ENCODE data around the gene MPL. TPM values are rescaled to one million over a fixed set of nuclear protein-coding genes. Genes with fewer than 3 reads are reported as not detected.

MPL gene
- total RNA-seq, 1 experiment from 2014 or later, result 0.15 TPM

DNA sequence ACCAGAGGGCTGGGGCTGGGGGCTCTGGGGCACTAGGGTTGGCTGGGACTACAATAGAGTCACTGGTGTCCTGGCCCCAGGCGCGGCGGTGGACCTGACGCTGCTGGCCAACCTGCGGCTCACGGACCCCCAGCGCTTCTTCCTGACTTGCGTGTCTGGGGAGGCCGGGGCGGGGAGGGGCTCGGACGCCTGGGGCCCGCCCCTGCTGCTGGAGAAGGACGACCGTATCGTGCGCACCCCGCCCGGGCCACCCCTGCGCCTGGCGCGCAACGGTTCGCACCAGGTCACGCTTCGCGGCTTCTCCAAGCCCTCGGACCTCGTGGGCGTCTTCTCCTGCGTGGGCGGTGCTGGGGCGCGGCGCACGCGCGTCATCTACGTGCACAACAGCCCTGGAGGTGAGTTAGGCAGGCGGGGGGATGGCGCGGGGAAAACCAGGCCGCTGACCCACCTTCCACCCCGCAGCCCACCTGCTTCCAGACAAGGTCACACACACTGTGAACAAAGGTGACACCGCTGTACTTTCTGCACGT lies 32.8 kb upstream of the MPL start:
- Mint-ChIP-seq H3K27ac (no peak overlapping the region), H3K9me3 (no peaks in the 10 kb centered on the region), H3K4me3 (no peak overlapping the region), H3K27me3 (ENCODE audit: low read depth) (no peaks in the 10 kb centered on the region; the same call in 1 of the 2 replicates), H3K36me3 (no peaks in the 10 kb centered on the region), H3K4me1 (peaks cover 1% of the 10 kb centered on the region; the same call in 1 of the 2 replicates)
- DNase-seq (ENCODE audit: low spot score) (no peak), ATAC-seq (no peak)
- CTCF ChIA-PET, result no interaction called here
- POLR2A ChIA-PET, result no interaction called here
- TF ChIP-seq FOXJ3 (CRISPR knock-in tag; IDR thresholded peaks at IDR 0.05; ENCODE audit: borderline replicate concordance) (no peak), FOXK1 (CRISPR knock-in tag; IDR thresholded peaks at IDR 0.05) (no peak), ESRRA (CRISPR knock-in tag; IDR thresholded peaks at IDR 0.05; ENCODE audit: borderline replicate concordance) (no peak), CBFB (CRISPR knock-in tag; IDR thresholded peaks at IDR 0.05; ENCODE audit: low read depth) (no peak), NFATC4 (CRISPR knock-in tag; IDR thresholded peaks at IDR 0.05) (no peak), ERG (CRISPR knock-in tag; IDR thresholded peaks at IDR 0.05) (no peak), FOXP1 (CRISPR knock-in tag; IDR thresholded peaks at IDR 0.05; ENCODE audit: borderline replicate concordance) (no peak), AR (CRISPR knock-in tag; IDR thresholded peaks at IDR 0.05) (no peak), NFE2L1 (CRISPR knock-in tag; IDR thresholded peaks at IDR 0.05) (no peak), ATF1 (CRISPR knock-in tag; IDR thresholded peaks at IDR 0.05) (no peak)
- TF ChIP-seq, protein P1, sequence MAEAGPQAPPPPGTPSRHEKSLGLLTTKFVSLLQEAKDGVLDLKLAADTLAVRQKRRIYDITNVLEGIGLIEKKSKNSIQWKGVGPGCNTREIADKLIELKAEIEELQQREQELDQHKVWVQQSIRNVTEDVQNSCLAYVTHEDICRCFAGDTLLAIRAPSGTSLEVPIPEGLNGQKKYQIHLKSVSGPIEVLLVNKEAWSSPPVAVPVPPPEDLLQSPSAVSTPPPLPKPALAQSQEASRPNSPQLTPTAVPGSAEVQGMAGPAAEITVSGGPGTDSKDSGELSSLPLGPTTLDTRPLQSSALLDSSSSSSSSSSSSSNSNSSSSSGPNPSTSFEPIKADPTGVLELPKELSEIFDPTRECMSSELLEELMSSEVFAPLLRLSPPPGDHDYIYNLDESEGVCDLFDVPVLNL (CRISPR knock-in tag; IDR thresholded peaks at IDR 0.05; ENCODE audit: borderline replicate concordance, low read depth), result no peak
- TF ChIP-seq, protein P2, sequence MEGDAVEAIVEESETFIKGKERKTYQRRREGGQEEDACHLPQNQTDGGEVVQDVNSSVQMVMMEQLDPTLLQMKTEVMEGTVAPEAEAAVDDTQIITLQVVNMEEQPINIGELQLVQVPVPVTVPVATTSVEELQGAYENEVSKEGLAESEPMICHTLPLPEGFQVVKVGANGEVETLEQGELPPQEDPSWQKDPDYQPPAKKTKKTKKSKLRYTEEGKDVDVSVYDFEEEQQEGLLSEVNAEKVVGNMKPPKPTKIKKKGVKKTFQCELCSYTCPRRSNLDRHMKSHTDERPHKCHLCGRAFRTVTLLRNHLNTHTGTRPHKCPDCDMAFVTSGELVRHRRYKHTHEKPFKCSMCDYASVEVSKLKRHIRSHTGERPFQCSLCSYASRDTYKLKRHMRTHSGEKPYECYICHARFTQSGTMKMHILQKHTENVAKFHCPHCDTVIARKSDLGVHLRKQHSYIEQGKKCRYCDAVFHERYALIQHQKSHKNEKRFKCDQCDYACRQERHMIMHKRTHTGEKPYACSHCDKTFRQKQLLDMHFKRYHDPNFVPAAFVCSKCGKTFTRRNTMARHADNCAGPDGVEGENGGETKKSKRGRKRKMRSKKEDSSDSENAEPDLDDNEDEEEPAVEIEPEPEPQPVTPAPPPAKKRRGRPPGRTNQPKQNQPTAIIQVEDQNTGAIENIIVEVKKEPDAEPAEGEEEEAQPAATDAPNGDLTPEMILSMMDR (IDR thresholded peaks at IDR 0.05), result no peak
- TF ChIP-seq, protein P3, sequence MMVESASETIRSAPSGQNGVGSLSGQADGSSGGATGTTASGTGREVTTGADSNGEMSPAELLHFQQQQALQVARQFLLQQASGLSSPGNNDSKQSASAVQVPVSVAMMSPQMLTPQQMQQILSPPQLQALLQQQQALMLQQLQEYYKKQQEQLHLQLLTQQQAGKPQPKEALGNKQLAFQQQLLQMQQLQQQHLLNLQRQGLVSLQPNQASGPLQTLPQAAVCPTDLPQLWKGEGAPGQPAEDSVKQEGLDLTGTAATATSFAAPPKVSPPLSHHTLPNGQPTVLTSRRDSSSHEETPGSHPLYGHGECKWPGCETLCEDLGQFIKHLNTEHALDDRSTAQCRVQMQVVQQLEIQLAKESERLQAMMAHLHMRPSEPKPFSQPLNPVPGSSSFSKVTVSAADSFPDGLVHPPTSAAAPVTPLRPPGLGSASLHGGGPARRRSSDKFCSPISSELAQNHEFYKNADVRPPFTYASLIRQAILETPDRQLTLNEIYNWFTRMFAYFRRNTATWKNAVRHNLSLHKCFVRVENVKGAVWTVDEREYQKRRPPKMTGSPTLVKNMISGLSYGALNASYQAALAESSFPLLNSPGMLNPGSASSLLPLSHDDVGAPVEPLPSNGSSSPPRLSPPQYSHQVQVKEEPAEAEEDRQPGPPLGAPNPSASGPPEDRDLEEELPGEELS (CRISPR knock-in tag; IDR thresholded peaks at IDR 0.05), result no peak
- TF ChIP-seq, protein P4, sequence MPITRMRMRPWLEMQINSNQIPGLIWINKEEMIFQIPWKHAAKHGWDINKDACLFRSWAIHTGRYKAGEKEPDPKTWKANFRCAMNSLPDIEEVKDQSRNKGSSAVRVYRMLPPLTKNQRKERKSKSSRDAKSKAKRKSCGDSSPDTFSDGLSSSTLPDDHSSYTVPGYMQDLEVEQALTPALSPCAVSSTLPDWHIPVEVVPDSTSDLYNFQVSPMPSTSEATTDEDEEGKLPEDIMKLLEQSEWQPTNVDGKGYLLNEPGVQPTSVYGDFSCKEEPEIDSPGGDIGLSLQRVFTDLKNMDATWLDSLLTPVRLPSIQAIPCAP (CRISPR knock-in tag; IDR thresholded peaks at IDR 0.05), result no peak

DNA sequence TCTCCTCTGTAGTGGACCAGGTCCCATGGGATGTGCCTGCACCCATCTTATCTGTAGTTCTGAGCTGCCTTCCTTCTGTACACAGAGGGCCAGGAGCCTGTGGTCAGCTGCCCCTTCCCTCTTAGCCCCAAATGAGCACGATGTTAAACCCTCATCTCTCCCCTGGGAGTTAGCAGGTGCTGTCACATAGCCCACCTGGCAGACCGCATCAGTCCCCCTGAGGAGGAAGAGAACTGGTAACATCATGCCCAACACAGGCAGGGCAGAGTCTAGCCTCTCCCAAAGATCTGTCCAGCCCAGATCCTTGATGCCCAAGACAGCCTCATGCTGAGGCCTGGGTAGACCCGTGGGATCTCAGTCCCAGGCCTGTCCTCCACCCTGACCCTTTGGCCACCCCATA lies 32.2 kb upstream of the MPL start:
- Mint-ChIP-seq H3K4me1 (no peaks in the 10 kb centered on the region), H3K4me3 (no peak overlapping the region), H3K27ac (no peak overlapping the region), H3K27me3 (ENCODE audit: low read depth) (no peaks in the 10 kb centered on the region; the same call in 1 of the 2 replicates), H3K36me3 (no peaks in the 10 kb centered on the region), H3K9me3 (no peaks in the 10 kb centered on the region)
- ATAC-seq (no peak), DNase-seq (ENCODE audit: low spot score) (no peak)
- ChIA-PET CTCF (no interaction called here), POLR2A (no interaction called here)
- TF ChIP-seq ATF2 (CRISPR knock-in tag; IDR thresholded peaks at IDR 0.05; ENCODE audit: borderline replicate concordance, low read depth), result no peak
- no peak for TF ChIP-seq ZNF317 (CRISPR knock-in tag; IDR thresholded peaks at IDR 0.05; ENCODE audit: borderline replicate concordance, low read depth)
- TF ChIP-seq TP53 (CRISPR knock-in tag; IDR thresholded peaks at IDR 0.05), result no peak
- TF ChIP-seq, protein P2 (IDR thresholded peaks at IDR 0.05), result no peak
- TF ChIP-seq, protein P4 (CRISPR knock-in tag; IDR thresholded peaks at IDR 0.05), result no peak
- TF ChIP-seq KAT7 (CRISPR knock-in tag; IDR thresholded peaks at IDR 0.05; ENCODE audit: borderline replicate concordance), result no peak
- no peak for TF ChIP-seq SMAD4 (CRISPR knock-in tag; IDR thresholded peaks at IDR 0.05)
